Stimulated activated CD4-positive, alpha-beta T cell treated with anti-CD3 and anti-CD28 coated beads, TNF-alpha, amount 100 ng/mL, for 48 hours (primary cell): Measurements from ENCODE around the gene ANK2.
"Not testable (repeated sequence)": the region's sequence is repeated elsewhere in the genome, so short reads cannot be mapped to it uniquely, and the experiment has no call there.

ENCODE experiments used
- DNase-seq, 3 donors: peaks; one replicate each; pipeline ENCODE4 v3.0.0-alpha.2; 2020; ENCODE audit warnings: low read depth in 3 of 3

Gene ANK2

GRCh38 chr4:113148925-113149324 lies 99.5 kb downstream of the ANK2 start:
- no peak for DNase-seq

GRCh38 chr4:113153529-113154101 lies 104.2 kb downstream of the ANK2 start:
- no peak for DNase-seq

GRCh38 chr4:113154281-113154680 lies 104.8 kb downstream of the ANK2 start:
- DNase-seq, result no peak

- DNase-seq, result no peak
Measured at GRCh38 chr4:113157086-113157857, 107.8 kb downstream of the ANK2 start.

- DNase-seq, result no peak
Measured at GRCh38 chr4:113159942-113160545, 110.6 kb downstream of the ANK2 start.

GRCh38 chr4:113160548-113160947 lies 111.1 kb downstream of the ANK2 start:
- DNase-seq, result no peak

GRCh38 chr4:113162089-113162488 lies 112.6 kb downstream of the ANK2 start:
- DNase-seq, result no peak

GRCh38 chr4:113169368-113169767 lies 119.9 kb downstream of the ANK2 start:
- DNase-seq, result no peak

- no peak for DNase-seq
Measured at GRCh38 chr4:113170115-113170804, 120.8 kb downstream of the ANK2 start.

- DNase-seq, result no peak
Measured at GRCh38 chr4:113170805-113171468, 121.5 kb downstream of the ANK2 start.

GRCh38 chr4:113173126-113173792 lies 123.8 kb downstream of the ANK2 start:
- DNase-seq, result no peak

- DNase-seq, result no peak
Measured at GRCh38 chr4:113173793-113174264, 124.4 kb downstream of the ANK2 start.

- DNase-seq, result no peak
Measured at GRCh38 chr4:113179091-113179490, 129.6 kb downstream of the ANK2 start.

GRCh38 chr4:113179996-113180395 lies 130.5 kb downstream of the ANK2 start:
- DNase-seq, result no peak

- no peak for DNase-seq
Measured at GRCh38 chr4:113181289-113182007, 132.0 kb downstream of the ANK2 start.

GRCh38 chr4:113183032-113183605 lies 133.7 kb downstream of the ANK2 start:
- DNase-seq, result no peak

- not testable (repeated sequence) for DNase-seq
Measured at GRCh38 chr4:113186220-113186619, 136.8 kb downstream of the ANK2 start.

- no peak for DNase-seq
Measured at GRCh38 chr4:113186913-113187312, 137.5 kb downstream of the ANK2 start.

- DNase-seq, result no peak
Measured at GRCh38 chr4:113187358-113187757, 137.9 kb downstream of the ANK2 start.

- no peak for DNase-seq
Measured at GRCh38 chr4:113189546-113189945, 140.1 kb downstream of the ANK2 start.
